ENCODE results near the gene C11orf52. TPM values are rescaled to one million over a fixed set of nuclear protein-coding genes. Genes with fewer than 3 reads are reported as not detected.

C11orf52 gene
- total RNA-seq, 1 donor from 2014 or later: 0.26 TPM

DNA sequence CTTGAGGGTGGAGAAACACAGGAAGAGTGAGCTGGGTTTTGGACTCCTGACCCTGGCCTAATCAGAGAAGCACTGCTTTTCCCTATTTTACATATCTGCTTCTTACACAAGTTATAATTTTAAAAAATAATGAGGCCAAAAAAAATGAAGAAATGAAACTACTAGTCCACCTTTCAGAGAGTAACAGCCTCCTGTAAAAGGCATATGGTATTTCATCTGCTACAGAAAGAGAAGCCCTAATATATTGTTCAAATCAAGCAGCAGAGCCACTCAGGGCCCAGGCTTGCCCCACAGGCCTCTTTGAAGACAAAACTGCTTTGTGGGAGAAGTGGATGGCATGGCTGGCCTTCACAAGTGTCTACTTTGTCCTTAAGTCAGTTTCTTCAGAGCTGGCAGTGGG lies 28.4 kb downstream of the C11orf52 start:
- TF ChIP-seq, protein P1, sequence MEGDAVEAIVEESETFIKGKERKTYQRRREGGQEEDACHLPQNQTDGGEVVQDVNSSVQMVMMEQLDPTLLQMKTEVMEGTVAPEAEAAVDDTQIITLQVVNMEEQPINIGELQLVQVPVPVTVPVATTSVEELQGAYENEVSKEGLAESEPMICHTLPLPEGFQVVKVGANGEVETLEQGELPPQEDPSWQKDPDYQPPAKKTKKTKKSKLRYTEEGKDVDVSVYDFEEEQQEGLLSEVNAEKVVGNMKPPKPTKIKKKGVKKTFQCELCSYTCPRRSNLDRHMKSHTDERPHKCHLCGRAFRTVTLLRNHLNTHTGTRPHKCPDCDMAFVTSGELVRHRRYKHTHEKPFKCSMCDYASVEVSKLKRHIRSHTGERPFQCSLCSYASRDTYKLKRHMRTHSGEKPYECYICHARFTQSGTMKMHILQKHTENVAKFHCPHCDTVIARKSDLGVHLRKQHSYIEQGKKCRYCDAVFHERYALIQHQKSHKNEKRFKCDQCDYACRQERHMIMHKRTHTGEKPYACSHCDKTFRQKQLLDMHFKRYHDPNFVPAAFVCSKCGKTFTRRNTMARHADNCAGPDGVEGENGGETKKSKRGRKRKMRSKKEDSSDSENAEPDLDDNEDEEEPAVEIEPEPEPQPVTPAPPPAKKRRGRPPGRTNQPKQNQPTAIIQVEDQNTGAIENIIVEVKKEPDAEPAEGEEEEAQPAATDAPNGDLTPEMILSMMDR (IDR thresholded peaks at IDR 0.05; ENCODE audit: insufficient read depth, low read length, severe bottlenecking): no peak
- H3K36me3 ChIP-seq (ENCODE audit: control insufficient read depth, insufficient read depth, low read length): no peaks in the 10 kb centered on the region
- H3K4me3 ChIP-seq (ENCODE audit: low read depth, low read length): no peak overlapping the region
- no peaks in the 10 kb centered on the region for H3K27me3 ChIP-seq (ENCODE audit: control insufficient read depth, insufficient read depth, low read length)
- DNase-seq (ENCODE audit: low read depth) (no peak), FAIRE-seq (no peak)

DNA sequence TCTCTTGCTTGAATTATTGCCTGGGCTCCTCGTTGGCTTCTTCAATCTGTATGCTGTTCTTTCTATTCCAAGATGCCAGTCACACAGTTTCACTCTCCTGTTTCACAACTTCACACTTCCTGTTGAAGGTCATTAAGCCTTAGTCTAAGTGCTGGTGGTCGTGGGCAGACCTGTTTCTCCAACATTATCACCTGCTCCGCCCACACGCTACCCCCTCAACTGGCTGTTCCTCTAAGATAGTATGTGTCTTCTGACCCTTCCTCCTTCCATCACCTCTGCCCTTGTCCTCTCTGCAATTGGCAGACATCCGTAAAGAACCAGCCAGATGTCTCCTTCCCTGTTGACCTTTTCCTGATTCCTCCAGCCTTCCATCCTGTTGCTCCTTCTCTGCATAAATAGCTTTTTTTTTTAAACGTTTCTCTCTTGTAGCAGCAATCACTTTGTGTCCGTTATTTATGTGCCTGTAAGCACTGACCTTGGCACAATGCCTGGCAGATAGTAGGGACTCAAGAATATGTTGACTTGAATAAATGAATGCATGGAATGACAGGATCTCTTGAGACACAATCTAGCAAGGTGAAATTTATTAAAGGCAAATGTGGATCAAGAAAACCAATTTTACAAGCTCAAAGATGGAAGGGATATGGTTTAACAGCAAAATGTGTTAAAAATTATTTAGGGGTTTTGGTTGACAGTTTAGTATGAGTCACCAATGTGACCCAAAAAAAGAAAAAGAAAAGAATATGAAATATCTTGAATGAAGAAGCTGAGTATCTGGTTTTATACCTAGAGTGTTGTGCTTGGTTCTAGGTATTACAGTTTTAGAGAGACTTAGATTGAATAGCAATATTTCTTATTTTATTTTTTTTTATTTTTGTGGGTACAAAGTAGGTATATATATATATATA lies 31.1 kb downstream of the C11orf52 start:
- TF ChIP-seq, protein P1 (IDR thresholded peaks at IDR 0.05; ENCODE audit: insufficient read depth, low read length, severe bottlenecking): no peak
- no peaks in the 10 kb centered on the region for H3K36me3 ChIP-seq (ENCODE audit: control insufficient read depth, insufficient read depth, low read length)
- DNase-seq (ENCODE audit: low read depth): no peak
- H3K27me3 ChIP-seq (ENCODE audit: control insufficient read depth, insufficient read depth, low read length): no peaks in the 10 kb centered on the region
- no peak overlapping the region for H3K4me3 ChIP-seq (ENCODE audit: low read depth, low read length)
- FAIRE-seq: no peak

GRCh38 chr11:111951565-111951964 lies 32.9 kb downstream of the C11orf52 start:
- no peak overlapping the region for H3K4me3 ChIP-seq (ENCODE audit: low read depth, low read length)
- H3K36me3 ChIP-seq (ENCODE audit: control insufficient read depth, insufficient read depth, low read length): no peaks in the 10 kb centered on the region
- TF ChIP-seq, protein P1 (IDR thresholded peaks at IDR 0.05; ENCODE audit: insufficient read depth, low read length, severe bottlenecking): no peak
- DNase-seq (ENCODE audit: low read depth): no peak
- no peak for FAIRE-seq
- H3K27me3 ChIP-seq (ENCODE audit: control insufficient read depth, insufficient read depth, low read length): no peaks in the 10 kb centered on the region

- DNase-seq (ENCODE audit: low read depth) (no peak), FAIRE-seq (no peak)
- TF ChIP-seq, protein P1 (IDR thresholded peaks at IDR 0.05; ENCODE audit: insufficient read depth, low read length, severe bottlenecking): no peak
- no peak overlapping the region for H3K4me3 ChIP-seq (ENCODE audit: low read depth, low read length)
- H3K27me3 ChIP-seq (ENCODE audit: control insufficient read depth, insufficient read depth, low read length): no peaks in the 10 kb centered on the region
- H3K36me3 ChIP-seq (ENCODE audit: control insufficient read depth, insufficient read depth, low read length): no peaks in the 10 kb centered on the region
Measured at GRCh38 chr11:111954154-111954553, 35.4 kb downstream of the C11orf52 start.

- no peak overlapping the region for H3K4me3 ChIP-seq (ENCODE audit: low read depth, low read length)
- TF ChIP-seq, protein P1 (IDR thresholded peaks at IDR 0.05; ENCODE audit: insufficient read depth, low read length, severe bottlenecking): no peak
- H3K27me3 ChIP-seq (ENCODE audit: control insufficient read depth, insufficient read depth, low read length): no peaks in the 10 kb centered on the region
- DNase-seq (ENCODE audit: low read depth) (no peak), FAIRE-seq (no peak)
- H3K36me3 ChIP-seq (ENCODE audit: control insufficient read depth, insufficient read depth, low read length): no peaks in the 10 kb centered on the region
Measured at GRCh38 chr11:111957663-111958444, 39.1 kb downstream of the C11orf52 start.

Data from bronchial epithelial cell (primary cell).